ENCODE data around the gene PRDM16. TPM values are rescaled to one million over a fixed set of nuclear protein-coding genes. Genes with fewer than 3 reads are reported as not detected.

The PRDM16 gene
- polyA plus RNA-seq, 3 donors, result not detected

- no peaks in the 10 kb centered on the region for H3K27me3 ChIP-seq (ENCODE audit: control insufficient read depth in 2 of 2, insufficient read depth in 2 of 2, low read length in 2 of 2)
- H3K36me3 Mint-ChIP-seq, result no peaks in the 10 kb centered on the region
- TF ChIP-seq CTCF (IDR thresholded peaks at IDR 0.05), result no peak
These were observed 221.4 kb downstream of the PRDM16 start for GRCh38 chr1:3290438-3290837.

GRCh38 chr1:3290915-3291314, 221.9 kb downstream of the PRDM16 start:
- Histone ChIP-seq H3K27me3 (ENCODE audit: control insufficient read depth in 2 of 2, insufficient read depth in 2 of 2, low read length in 2 of 2) (no peaks in the 10 kb centered on the region), H3K4me1 (ENCODE audit: control insufficient read depth in 1 of 2, insufficient read depth in 2 of 2, low read length in 2 of 2) (no peaks in the 10 kb centered on the region), H3K4me3 (replicated peaks in 1 of 3; ENCODE audit: low read depth in 2 of 3, low read length in 3 of 3) (no peak overlapping the region), H2AFZ (ENCODE audit: insufficient read depth, low read depth, low read length, poor library complexity, severe bottlenecking) (no peak overlapping the region), H3K9me3 (replicated peaks in 1 of 2; ENCODE audit: control insufficient read depth in 1 of 2, insufficient read depth in 1 of 2, low read length in 2 of 2) (no peaks in the 10 kb centered on the region), H3K36me3 (replicated peaks in 1 of 2; ENCODE audit: control insufficient read depth in 1 of 2, insufficient read depth in 2 of 2, low read length in 2 of 2) (no peaks in the 10 kb centered on the region), H4K20me1 (ENCODE audit: insufficient read depth, low read length) (no peaks in the 10 kb centered on the region), H3K79me2 (ENCODE audit: insufficient read depth, low read length) (no peaks in the 10 kb centered on the region), H3K9ac (ENCODE audit: insufficient read depth, low read length, poor library complexity, severe bottlenecking) (no peak overlapping the region), H3K27ac (ENCODE audit: low read depth in 1 of 2, low read length in 2 of 2) (no peak overlapping the region), H3K4me2 (replicated peaks; ENCODE audit: extremely low read depth, low read length, poor library complexity, severe bottlenecking) (no peak overlapping the region)
- Mint-ChIP-seq H3K27ac (no peak overlapping the region), H3K9me3 (no peaks in the 10 kb centered on the region), H3K4me1 (no peaks in the 10 kb centered on the region), H3K36me3 (no peaks in the 10 kb centered on the region), H3K4me3 (no peak overlapping the region), H3K27me3 (ENCODE audit: low read depth in 3 of 3) (peaks cover 0 to 3% (median 0%) of the 10 kb centered on the region in 3 donors)
- DNase-seq, result no peak
- no peak for TF ChIP-seq CTCF (IDR thresholded peaks at IDR 0.05)
- WGBS (ENCODE audit: insufficient coverage), result 95% methylated on average over 14 of the region's 15 CpGs
- intact Hi-C loops (cut with micrococcal nuclease), result no loop called here

More at GRCh38 chr1:3290438-3290837, 221.4 kb downstream of the PRDM16 start:
- Histone ChIP-seq H3K4me3 (replicated peaks in 1 of 3; ENCODE audit: low read depth in 2 of 3, low read length in 3 of 3) (no peak overlapping the region), H3K9me3 (replicated peaks in 1 of 2; ENCODE audit: control insufficient read depth in 1 of 2, insufficient read depth in 1 of 2, low read length in 2 of 2) (no peaks in the 10 kb centered on the region), H3K27ac (ENCODE audit: low read depth in 1 of 2, low read length in 2 of 2) (no peak overlapping the region), H3K79me2 (ENCODE audit: insufficient read depth, low read length) (no peaks in the 10 kb centered on the region), H3K36me3 (replicated peaks in 1 of 2; ENCODE audit: control insufficient read depth in 1 of 2, insufficient read depth in 2 of 2, low read length in 2 of 2) (no peaks in the 10 kb centered on the region), H3K4me2 (replicated peaks; ENCODE audit: extremely low read depth, low read length, poor library complexity, severe bottlenecking) (no peak overlapping the region), H4K20me1 (ENCODE audit: insufficient read depth, low read length) (no peaks in the 10 kb centered on the region), H2AFZ (ENCODE audit: insufficient read depth, low read depth, low read length, poor library complexity, severe bottlenecking) (no peak overlapping the region), H3K9ac (ENCODE audit: insufficient read depth, low read length, poor library complexity, severe bottlenecking) (no peak overlapping the region), H3K4me1 (ENCODE audit: control insufficient read depth in 1 of 2, insufficient read depth in 2 of 2, low read length in 2 of 2) (no peaks in the 10 kb centered on the region)
- H3K4me3 Mint-ChIP-seq, result no peak overlapping the region
- H3K4me1 Mint-ChIP-seq, result no peaks in the 10 kb centered on the region
- intact Hi-C loops (cut with micrococcal nuclease), result no loop called here
- H3K27me3 Mint-ChIP-seq (ENCODE audit: low read depth in 3 of 3), result peaks cover 0 to 3% (median 0%) of the 10 kb centered on the region in 3 donors
- no peaks in the 10 kb centered on the region for H3K9me3 Mint-ChIP-seq
- no peak overlapping the region for H3K27ac Mint-ChIP-seq
- DNase-seq, result no peak
- WGBS (ENCODE audit: insufficient coverage), result 92% methylated on average over 17 of the region's 17 CpGs

All from CD14-positive monocyte (primary cell).